Stomach (tissue), 9 donors: ENCODE results near the gene ZXDB. TPM values are rescaled to one million over a fixed set of nuclear protein-coding genes. Genes with fewer than 3 reads are reported as not detected.

Source experiments
- DNase-seq, 2 donors: peaks; one replicate each; pipeline versions ENCODE4 v3.0.0 to v3.0.0-alpha.2; 2013 to 2019
- H3K27ac ChIP-seq, 5 donors: fragments of 200-600 bp in 4 of 5; sonication (generic) in 4 of 5; one replicate each; pipeline ENCODE4 v1.5.1; 2013 to 2019; ENCODE audit warnings: mild to moderate bottlenecking in 1 of 5, moderate library complexity in 1 of 5
- H3K27me3 ChIP-seq, 3 donors: fragments of 200-600 bp; sonication (generic); one replicate each; pipeline ENCODE4 v1.5.1; 2017 to 2019; ENCODE audit warnings: mixed run types in 1 of 3
- H3K36me3 ChIP-seq, 4 donors: fragments of 200-600 bp; sonication (generic); 1 replicate in 3 of 4; 2 replicates in 1 of 4; pipeline ENCODE4 v1.5.1; 2016 to 2019
- H3K4me1 ChIP-seq, 4 donors: fragments of 200-600 bp; sonication (generic); one replicate each; pipeline ENCODE4 v1.5.1; 2016 to 2019
- H3K4me3 ChIP-seq, 4 donors: fragments of 200-600 bp; sonication (generic) in 3 of 4; one replicate each; pipeline ENCODE4 v1.5.1; 2016 to 2019; ENCODE audit warnings: mild to moderate bottlenecking in 1 of 4
- H3K9me3 ChIP-seq, 4 donors: fragments of 200-600 bp; sonication (generic); one replicate each; pipeline ENCODE4 v1.5.1; 2016 to 2019
- EP300 ChIP-seq: sonication (generic); formaldehyde crosslinking; IDR thresholded peaks from one replicate; pipeline ENCODE4 v1.6.1; 2017; ENCODE audit warnings: antibody characterized with exemption
- POLR2A ChIP-seq, 4 donors: fragments of 450-650 bp; IDR thresholded peaks; one replicate each; pipeline ENCODE4 v1.6.1; 2016; ENCODE audit warnings: antibody characterized with exemption in 4 of 4, control low read depth in 2 of 4, mild to moderate bottlenecking in 1 of 4, moderate library complexity in 1 of 4
- POLR2AphosphoS5 ChIP-seq, 3 donors: sonication (generic); formaldehyde crosslinking; IDR thresholded peaks; one replicate each; pipeline ENCODE4 v1.6.1; 2016; ENCODE audit warnings: antibody characterized with exemption in 3 of 3
- WGBS, 5 donors: extraction: QIAGEN DNeasy Blood & Tissue Kit in 3 of 5; methylation state at CpG; one replicate each; pipeline versions ENCODE4 v1.1.5 to v1.1.7; 2013 to 2018; 5-methylcytosine and 5-hydroxymethylcytosine counted together
- intact Hi-C: fragments of 100-400 bp; cut with DNase I; formaldehyde crosslinking; loops from one replicate; pipeline ENCODE4 v1.15.1; 2023; ENCODE audit warnings: low total_unique reads
- polyA plus RNA-seq, 3 donors: library from polyadenylated mRNA; stranded (reverse); fragments of 200-250 nt; gene quantifications; one replicate each; pipeline ENCODE4 v1.2.3, GENCODE V29; 2013
- total RNA-seq, 5 donors: library from RNA; depleted of rRNA; stranded (reverse); fragments of >200 nt; gene quantifications; one replicate each; pipeline versions ENCODE4 v1.1.0 to v1.2.3, GENCODE V29; 2014 to 2016
- TF ChIP-seq, protein P1 (sequence below), 7 experiments: fragments of 450-650 bp in 4 of 7; fragments of 200-600 bp in 3 of 7; sonication (generic) in 3 of 7; IDR thresholded peaks; one replicate each; pipeline ENCODE4 v1.5.1; 2016 to 2019; ENCODE audit warnings: antibody characterized with exemption in 7 of 7, control low read depth in 2 of 7, mild to moderate bottlenecking in 1 of 7
- donor health status: healthy with polysubstance abuse.
- donor health status: Bipolar disorder and iron deficiency.
- donor health status: healthy.

The ZXDB gene
- total and polyA plus RNA-seq, 8 donors: 1.5 to 15.6 (median 7.3) TPM

DNA sequence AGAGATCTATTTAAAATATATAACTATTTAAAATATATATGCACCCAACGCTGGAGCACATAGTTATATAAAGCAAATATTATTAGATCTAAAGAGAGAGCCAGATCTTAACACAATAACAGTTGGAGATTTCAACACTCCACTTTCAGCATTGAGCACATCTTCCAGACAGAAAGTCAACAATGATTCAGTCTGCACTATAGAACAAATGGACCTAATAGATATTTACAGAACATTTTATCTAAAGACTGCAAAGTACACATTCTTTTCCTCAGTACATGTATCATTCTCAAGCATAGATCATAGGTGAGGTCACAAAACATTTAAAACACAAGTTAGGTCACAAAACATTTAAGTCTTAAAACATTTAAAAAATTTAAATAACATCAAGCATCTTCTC is 51.9 kb downstream of the ZXDB start:
- no peaks in the 10 kb centered on the region for H3K36me3 ChIP-seq
- no peak overlapping the region for H3K4me3 ChIP-seq
- TF ChIP-seq, protein P1, sequence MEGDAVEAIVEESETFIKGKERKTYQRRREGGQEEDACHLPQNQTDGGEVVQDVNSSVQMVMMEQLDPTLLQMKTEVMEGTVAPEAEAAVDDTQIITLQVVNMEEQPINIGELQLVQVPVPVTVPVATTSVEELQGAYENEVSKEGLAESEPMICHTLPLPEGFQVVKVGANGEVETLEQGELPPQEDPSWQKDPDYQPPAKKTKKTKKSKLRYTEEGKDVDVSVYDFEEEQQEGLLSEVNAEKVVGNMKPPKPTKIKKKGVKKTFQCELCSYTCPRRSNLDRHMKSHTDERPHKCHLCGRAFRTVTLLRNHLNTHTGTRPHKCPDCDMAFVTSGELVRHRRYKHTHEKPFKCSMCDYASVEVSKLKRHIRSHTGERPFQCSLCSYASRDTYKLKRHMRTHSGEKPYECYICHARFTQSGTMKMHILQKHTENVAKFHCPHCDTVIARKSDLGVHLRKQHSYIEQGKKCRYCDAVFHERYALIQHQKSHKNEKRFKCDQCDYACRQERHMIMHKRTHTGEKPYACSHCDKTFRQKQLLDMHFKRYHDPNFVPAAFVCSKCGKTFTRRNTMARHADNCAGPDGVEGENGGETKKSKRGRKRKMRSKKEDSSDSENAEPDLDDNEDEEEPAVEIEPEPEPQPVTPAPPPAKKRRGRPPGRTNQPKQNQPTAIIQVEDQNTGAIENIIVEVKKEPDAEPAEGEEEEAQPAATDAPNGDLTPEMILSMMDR (IDR thresholded peaks at IDR 0.05): no peak
- TF ChIP-seq POLR2A (IDR thresholded peaks at IDR 0.05) (no peak), POLR2AphosphoS5 (IDR thresholded peaks at IDR 0.05) (no peak), EP300 (no peak)
- no peaks in the 10 kb centered on the region for H3K27me3 ChIP-seq
- H3K9me3 ChIP-seq: peaks cover 0 to 22% (median 12%) of the 10 kb centered on the region in 4 donors
- DNase-seq: no peak
- no peak overlapping the region for H3K27ac ChIP-seq
- no peaks in the 10 kb centered on the region for H3K4me1 ChIP-seq
- intact Hi-C loops: no loop called here
- 59 to 79% (median 73%) methylated on average over 1 of the region's 1 CpG for WGBS, 5 donors

DNA sequence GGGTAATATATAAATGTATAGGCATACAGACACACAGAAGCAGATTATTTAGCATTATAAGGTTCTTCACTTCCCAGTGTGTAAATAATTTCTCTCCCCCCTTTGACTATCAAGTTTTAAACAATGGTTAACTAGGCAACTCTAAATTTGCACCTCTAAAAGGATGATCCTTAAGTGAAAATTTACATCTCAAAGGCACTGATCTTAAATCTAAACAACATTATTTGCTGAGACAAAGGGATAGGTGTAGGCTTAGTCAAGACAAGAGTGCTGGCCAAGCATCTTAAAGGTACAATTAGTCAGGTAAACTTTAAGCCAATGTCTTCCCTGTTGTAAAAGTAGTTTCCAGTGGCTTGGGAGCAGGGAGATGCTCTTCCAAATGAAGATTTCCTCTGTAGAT is 55.2 kb downstream of the ZXDB start:
- intact Hi-C loops: no loop called here
- no peak for DNase-seq

More for the DNA sequence above, 55.2 kb downstream of the ZXDB start:
- H3K4me1 ChIP-seq: no peaks in the 10 kb centered on the region
- H3K9me3 ChIP-seq: no peaks in the 10 kb centered on the region
- H3K36me3 ChIP-seq: no peaks in the 10 kb centered on the region
- no peak overlapping the region for H3K27ac ChIP-seq
- no peaks in the 10 kb centered on the region for H3K27me3 ChIP-seq
- no peak overlapping the region for H3K4me3 ChIP-seq
- TF ChIP-seq EP300 (no peak), POLR2A (IDR thresholded peaks at IDR 0.05) (no peak), POLR2AphosphoS5 (IDR thresholded peaks at IDR 0.05) (no peak)
- TF ChIP-seq, protein P1 (IDR thresholded peaks at IDR 0.05): no peak

Other genes starting within 250 kb of the ZXDB start
- not detected for gene NLRP2B, start 88.2 kb downstream of the ZXDB start, total RNA-seq
- gene NLRP2B, start 88.2 kb downstream of the ZXDB start, polyA plus RNA-seq: not detected